Measurements from ENCODE around the gene H6PD.

Gene H6PD

DNA sequence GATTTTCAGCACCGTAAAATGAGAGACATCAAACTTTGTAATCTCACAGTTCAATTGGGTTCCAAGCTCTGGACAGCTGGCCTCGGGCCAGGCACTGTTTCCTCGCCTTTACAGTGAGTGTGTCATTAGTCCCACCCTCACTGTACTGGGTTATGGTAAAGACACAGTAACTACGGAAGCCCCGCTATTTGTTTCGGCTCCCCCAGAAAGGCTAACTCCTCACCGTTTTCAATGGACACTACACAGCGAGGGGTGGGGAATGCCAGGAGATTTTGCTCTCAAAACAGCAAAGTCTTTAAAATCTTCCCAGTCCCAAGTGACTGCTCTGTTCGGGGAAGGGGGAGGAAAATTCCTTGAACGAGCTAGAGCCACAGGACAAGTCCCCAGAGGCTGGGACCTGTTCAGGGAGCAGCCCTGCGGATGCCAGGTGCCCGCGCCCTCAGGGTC is 57.4 kb downstream of the H6PD start:
- TF ChIP-seq, protein P1, sequence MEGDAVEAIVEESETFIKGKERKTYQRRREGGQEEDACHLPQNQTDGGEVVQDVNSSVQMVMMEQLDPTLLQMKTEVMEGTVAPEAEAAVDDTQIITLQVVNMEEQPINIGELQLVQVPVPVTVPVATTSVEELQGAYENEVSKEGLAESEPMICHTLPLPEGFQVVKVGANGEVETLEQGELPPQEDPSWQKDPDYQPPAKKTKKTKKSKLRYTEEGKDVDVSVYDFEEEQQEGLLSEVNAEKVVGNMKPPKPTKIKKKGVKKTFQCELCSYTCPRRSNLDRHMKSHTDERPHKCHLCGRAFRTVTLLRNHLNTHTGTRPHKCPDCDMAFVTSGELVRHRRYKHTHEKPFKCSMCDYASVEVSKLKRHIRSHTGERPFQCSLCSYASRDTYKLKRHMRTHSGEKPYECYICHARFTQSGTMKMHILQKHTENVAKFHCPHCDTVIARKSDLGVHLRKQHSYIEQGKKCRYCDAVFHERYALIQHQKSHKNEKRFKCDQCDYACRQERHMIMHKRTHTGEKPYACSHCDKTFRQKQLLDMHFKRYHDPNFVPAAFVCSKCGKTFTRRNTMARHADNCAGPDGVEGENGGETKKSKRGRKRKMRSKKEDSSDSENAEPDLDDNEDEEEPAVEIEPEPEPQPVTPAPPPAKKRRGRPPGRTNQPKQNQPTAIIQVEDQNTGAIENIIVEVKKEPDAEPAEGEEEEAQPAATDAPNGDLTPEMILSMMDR (IDR thresholded peaks at IDR 0.05; ENCODE audit: low read depth, low read length, missing control alignments) = no peak
- H3K4me3 ChIP-seq (ENCODE audit: low read depth, low read length) = no peak overlapping the region
- no peak for DNase-seq (ENCODE audit: low read depth)

DNA sequence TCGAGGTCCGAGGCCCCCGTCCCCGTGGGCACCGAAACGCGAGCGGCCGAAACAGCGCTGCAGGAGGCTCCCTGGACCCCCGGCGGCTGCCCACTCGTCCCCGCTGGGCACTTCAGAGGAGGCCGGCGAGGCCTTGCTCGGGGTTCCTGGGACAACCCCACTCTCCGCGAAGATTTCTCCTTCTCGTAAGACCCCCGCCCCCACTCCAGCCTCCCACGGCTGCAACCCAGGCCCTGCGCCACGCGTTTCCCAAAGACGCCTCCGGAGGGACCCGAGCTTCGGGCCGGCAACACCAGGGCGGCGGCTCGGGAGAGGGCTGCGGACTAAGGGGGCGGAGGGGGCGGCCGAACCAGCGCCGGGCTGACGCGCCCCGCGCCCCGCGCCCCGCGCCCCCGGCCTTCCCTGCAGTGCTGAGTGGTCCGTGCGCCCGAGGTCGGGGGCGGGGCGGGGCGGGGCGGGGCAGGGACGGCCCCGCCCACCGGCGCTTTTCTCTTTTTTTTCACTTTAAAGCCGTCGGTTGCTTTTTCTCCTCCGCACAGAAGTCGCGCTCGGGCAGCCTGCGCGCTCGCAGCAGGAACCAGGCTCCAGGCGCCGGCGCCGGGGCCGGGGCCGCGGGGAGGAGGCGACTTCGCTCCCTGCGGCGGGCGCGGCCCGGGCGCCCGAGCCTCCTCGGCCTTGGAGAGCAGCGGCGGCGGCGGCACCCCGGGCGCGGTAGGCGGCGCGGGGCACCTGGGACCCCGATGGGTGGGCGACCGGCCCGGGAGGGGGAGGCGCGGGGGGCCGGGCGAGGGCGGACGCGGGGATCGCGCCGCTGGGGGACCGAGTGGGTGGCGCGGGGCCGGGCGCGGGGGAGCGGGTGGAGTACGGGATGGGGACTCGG is 58.0 kb downstream of the H6PD start, which contains the start of gene SPSB1:
SPSB1 (plus strand) TSS at position 534 of the 880 bp plus-strand sequence. CDS start 62,998 bp downstream, outside the sequence.
- DNase-seq (ENCODE audit: low read depth) = no peak
- peak within 1 kb of the TSS; percentile 59 for H3K4me3 ChIP-seq (ENCODE audit: low read depth, low read length)
- TF ChIP-seq, protein P1 (IDR thresholded peaks at IDR 0.05; ENCODE audit: low read depth, low read length, missing control alignments) = no peak

DNA sequence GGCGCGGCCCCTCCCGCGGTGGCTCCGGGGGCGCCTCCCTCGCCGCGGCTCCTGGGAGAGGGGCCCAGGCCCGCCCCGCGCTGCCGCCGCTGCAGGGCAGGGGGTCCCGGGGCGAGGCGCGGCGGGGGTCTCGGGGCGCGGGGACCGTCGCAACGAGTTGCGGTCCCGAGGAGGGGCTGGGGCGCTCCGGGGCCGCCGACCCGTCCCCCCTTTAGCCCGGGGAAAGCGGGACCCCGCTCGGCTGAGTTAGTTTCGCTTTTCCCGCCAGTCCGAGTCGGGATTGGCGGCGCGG is 58.6 kb downstream of the H6PD start:
- DNase-seq (ENCODE audit: low read depth) = no peak
- H3K4me3 ChIP-seq (ENCODE audit: low read depth, low read length) = peak overlapping the region; percentile 59

DNA sequence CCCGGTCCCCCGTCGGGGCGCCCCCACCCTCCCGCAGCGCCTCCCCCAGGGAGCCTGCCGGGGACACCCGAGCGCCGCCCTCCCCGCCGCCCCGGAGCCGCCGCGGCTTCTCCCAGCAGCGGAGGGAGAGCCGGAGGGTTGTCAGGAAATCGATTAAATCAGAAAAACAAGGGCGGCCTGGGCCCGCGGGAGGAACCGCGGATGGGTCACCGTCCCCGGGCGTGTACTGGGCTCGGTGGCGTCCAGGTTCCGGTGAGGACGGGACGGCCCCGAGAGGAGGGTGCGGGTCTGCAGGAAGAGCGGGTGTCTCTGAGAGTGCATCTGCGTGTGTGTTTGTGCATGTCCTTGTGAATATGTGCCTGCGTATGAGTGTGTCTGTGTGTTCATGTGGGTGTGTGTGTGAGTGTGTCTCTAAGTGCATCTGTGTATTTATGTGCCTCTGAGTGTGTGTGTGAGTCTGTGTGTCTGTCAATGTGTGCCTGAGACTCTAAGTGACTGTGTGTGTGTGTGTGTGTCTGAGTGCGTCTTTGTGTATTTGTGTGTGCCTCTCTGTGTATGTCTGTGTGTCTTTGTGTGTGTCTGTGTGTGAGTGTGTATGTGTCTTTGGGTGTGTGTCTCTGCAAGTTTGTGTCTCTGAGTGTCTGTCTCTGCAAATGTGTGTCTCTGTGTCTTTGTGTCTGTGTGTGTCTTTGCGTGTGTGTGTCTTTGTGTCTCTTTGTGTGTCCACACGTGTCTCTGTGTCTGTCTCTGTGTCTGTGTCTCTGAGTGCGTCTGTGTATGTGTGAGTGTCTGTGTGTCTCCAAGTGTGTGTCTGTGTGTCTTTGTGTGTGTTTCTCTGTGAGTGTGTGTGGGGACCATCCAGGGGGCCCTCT is 59.2 kb downstream of the H6PD start:
- TF ChIP-seq, protein P1 (IDR thresholded peaks at IDR 0.05; ENCODE audit: low read depth, low read length, missing control alignments) = no peak
- H3K4me3 ChIP-seq (ENCODE audit: low read depth, low read length) = peak overlapping the region; percentile 59
- DNase-seq (ENCODE audit: low read depth) = no peak

More for the DNA sequence above, 58.6 kb downstream of the H6PD start:
- TF ChIP-seq, protein P1 (IDR thresholded peaks at IDR 0.05; ENCODE audit: low read depth, low read length, missing control alignments) = no peak

DNA sequence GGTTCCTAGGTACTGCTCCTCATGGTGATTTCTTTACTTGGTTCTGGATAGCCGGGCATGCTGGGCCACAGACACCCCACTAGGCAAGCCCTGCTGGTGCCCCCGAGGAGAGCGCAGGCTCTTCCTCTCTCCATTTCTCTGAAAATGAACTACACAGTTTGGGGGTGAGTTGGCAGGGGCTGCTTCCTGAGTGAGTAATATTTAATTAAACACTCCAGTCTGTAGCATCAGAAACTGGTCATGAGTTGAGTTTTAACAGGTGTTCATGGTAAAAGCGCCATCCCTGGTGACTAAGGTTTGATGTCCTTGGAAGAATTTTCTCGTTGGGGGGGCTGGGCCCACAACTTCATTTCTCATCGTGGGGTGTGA is 59.8 kb downstream of the H6PD start:
- DNase-seq (ENCODE audit: low read depth) = no peak
- TF ChIP-seq, protein P1 (IDR thresholded peaks at IDR 0.05; ENCODE audit: low read depth, low read length, missing control alignments) = no peak
- peak overlapping the region; percentile 59 for H3K4me3 ChIP-seq (ENCODE audit: low read depth, low read length)

DNA sequence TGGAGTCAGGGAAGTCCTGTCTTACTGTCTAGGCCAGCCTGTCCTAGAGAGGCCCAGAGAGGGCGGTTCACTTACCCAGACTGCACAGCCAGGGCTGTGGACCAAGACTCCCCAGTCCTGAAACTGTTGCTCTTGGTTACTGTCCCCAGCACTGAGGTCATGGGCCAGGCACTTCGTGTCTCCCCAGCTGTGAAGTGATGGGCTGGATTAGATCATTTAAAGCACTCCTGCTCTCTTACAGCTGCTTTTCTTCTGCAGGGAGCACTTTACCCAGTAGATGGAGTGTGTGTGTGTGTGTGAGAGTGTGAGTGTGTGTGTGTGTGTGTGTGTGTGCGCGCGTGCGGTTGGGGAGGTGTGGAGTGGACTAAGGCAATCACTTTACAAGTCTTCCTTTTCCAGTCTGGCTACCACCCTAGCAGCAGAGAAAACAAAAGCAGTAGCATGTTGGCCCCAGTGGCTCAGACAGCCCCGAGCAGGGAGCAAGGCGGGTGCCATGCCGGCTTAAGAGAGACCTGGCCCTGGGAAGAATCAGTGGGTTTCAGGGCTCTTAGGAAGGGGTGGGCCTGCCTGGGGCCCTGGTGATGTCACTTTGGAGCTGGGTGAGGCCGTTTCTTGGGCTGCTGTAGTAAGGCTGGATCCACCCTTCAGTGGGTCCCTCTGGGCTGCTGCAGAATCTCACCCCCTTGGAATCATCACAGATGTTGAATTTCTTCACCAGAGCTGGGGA is 60.5 kb downstream of the H6PD start:
- peak; percentile 40 for DNase-seq (ENCODE audit: low read depth)
- H3K4me3 ChIP-seq (ENCODE audit: low read depth, low read length) = no peak overlapping the region
- TF ChIP-seq, protein P1 (IDR thresholded peaks at IDR 0.05; ENCODE audit: low read depth, low read length, missing control alignments) = peak; percentile 34
